Stimulated activated CD8-positive, alpha-beta memory T cell treated with anti-CD3 and anti-CD28 coated beads, Interleukin-15, amount 100 ng/mL, for 24 hours (primary cell): Measurements from ENCODE around the gene SCIN.
"Not testable (repeated sequence)": the region's sequence is repeated elsewhere in the genome, so short reads cannot be mapped to it uniquely, and the experiment has no call there.

Source experiments
- DNase-seq: peaks from one replicate; pipeline ENCODE4 v3.0.0-alpha.2; 2020; ENCODE audit warnings: low read depth

Gene SCIN

DNA sequence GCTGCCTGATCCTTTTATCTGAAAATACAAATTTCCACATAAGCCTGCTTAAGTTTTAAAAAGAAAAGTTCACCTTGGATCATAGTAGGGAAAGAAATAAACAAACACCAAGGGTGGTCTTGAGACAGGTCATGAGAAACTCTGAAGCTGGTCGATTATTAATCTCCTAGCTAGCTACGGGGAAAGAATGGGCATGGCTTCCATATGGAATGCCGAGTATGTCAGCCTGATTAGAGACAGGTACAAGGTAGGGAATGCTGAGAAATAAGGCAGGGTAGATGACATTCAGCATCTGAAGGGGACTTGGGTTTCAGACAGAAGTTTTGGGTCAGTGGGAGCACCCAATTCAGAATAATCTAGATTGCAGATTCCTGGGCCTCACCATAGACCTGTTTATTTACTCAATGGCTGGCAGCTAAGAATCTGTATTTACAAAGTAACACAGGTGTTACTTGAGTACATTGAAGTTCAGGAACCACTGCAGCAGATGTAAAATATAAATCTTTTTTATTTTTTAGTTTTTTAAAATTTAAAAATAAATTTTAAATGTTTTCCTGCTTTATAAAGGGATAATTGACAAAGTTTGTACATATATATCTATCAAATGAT, 49.0 kb downstream of the SCIN start:
- DNase-seq: no peak

DNA sequence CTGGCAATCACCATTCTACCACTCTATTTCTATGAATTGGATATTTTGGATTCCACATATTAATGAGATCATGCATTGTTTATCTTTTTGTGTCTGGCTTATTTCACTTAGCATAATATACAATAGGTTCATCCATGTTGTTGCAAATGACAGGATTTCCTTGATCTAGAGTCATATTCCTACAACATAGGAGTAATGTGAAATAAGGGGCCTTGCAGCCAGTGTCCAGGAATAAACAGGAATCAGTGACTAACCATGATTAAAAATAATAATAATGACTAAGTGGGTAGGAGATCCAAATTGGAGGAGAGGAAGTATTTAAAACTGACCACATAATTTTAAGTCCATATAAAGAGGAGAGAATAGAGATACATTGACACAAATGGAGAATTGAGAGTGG, 49.9 kb downstream of the SCIN start:
- no peak for DNase-seq

DNA sequence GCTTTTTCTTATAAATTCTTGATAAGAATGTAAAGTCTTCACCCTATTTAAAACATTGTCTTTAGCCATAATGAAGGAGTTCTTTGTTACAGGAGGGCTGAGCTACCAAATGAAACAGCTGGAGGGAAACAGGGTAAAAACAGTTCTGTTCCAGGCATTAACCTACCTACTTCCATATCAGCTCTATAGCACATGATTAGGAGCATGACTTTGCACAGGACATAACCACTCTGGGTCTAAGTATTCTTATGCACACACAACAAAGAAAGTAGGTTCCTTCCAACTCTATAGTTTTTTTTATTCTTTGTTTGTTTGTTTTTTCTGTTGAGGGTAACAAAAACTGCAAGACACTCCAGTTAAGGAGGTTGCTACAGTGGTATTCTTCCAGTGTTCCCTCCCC, 52.7 kb downstream of the SCIN start:
- DNase-seq: no peak

DNA sequence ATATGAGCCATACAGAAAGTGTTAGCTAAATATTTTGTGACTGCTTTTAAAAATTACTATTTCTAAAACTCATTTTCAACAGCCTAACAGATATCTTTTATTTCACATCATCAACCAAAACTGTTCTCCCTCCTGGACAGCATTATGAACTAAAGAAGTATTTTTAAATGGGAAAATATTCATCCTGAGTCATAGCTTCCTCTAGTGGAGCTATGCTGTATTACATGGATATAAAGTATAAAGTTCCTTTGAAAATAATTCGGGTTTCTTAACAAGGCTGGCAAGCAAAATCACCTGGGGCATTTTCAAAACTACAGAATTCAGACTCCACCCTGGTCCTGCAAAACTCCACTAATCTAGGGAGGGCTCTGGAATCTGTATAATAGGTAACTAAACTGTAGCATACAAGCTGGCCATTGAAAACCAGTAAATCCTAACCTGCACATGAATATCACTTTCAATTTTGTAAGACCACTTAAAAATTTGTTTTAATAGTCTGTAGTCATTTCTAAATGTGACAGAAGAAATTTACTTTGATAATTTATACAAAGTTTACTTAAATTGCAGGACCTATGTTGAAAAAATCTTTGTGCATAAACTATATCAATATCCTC, 53.5 kb downstream of the SCIN start:
- DNase-seq: no peak

DNA sequence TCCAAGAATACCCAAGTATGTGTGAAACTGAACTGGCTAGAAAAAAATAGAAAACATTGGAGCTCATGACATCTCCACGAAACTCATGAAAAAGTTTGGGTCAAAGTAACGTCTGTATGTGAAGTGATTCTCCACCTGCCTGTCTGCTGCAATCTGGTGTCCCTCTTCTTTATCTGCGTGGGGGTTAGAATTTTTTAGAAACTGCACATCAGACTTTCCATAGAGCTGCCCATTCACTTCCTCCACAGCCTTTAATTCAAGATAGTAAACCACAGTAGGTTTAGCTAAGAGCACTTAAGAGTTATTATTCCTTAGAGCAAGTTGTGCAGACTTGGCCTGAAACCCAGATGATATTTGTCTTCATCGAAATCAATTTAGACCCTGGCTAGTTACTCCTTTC, 55.3 kb downstream of the SCIN start:
- DNase-seq: no peak

DNA sequence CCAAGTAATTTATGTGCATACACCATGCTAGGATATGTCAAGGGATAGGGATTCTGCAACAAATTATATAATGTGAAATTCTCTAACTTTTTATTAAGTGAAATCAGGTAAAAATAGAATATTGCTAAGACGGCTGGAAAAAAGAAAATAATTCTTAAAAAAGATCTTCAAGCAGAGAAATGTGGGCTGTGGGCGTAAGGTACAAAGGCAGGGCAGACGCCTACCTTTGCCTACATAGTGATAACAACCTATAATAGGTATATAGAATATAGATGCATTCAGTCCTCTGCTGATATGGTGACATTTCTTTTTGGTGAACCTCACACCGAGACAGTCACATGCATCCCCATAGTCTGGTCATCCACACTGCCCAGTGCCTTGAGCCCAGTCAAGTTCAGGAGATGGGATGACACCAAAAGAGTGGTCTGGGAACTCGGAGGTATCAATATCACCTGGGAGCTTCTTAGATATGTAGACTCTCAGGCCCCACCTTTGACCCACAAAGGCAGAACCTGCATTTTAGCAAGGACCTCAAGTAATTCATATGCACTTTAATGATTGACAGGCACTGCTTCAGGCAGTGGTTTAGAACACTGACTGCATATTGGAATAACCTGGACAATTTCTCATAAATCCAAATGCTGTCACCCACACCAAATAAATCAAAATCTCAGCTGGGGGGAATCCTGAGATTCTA, 59.4 kb downstream of the SCIN start:
- no peak for DNase-seq

DNA sequence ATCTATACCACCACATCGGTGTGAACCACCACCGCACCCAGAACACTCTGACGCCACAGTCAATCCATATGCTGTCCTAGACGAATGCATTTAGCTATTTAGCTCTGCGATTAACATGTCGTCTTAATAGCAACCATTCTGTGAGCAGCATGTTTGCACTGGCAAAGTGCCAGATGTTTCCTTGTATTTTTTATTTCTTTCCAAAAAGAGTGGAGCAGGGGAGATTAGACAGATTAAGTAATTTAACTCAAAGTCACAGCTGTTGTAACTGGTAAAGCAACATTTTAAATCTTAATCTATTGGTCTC, 59.9 kb downstream of the SCIN start:
- DNase-seq: no peak

DNA sequence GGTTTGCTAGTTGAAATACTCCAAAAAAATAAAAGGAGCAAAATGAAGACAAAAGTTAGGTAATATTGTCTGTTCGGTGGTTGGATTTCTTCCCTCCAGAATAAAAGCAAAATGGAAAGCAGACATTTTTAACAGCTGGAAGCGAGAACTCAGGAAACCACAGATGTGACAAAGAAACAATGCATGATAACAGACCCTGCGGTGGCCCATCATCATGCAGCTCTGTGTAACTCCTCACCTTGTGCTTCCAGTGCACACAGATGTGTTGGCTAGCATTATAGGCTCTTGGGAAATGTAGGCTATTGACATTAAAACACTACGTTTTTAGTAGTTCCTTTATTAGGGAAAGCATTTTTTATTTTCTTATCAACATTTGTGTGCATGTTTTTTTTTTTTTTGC, 63.1 kb downstream of the SCIN start:
- DNase-seq: no peak

DNA sequence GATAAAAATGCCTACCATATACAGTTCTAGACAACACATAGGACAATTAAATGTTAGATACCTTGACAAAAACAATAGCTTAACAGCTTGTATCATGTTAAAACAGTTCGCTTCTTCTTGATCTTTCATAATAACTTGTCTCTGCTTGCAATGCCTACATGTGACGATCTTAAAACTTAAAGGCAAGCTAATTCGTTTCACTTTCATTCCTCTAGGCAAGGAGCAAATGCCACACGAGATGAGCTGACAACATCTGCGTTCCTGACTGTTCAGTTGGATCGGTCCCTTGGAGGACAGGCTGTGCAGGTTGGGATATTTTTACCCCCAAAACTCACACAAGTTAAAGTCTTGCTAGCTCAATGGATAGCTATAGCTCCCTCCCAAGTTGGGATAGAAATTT, 65.3 kb downstream of the SCIN start:
- DNase-seq: no peak

DNA sequence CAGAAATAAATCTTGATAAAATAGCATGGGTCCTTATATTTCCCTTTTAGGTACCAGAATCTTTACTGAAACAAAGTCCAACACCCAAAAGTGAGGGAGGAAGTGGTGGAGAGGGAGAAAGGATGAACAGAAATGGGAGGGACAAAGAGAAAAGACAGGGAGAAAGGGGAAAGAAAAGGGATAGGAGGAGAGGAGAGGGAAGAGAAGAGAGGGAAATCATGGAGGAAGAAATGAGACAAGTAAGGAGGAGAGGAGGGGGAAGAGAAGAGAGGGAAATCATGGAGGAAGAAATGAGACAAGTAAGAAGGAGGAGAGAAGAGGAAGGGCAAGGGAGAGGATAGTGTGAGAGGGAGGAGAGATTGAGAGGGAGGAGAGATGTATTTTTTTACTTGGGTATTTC, 66.8 kb downstream of the SCIN start:
- no peak for DNase-seq

DNA sequence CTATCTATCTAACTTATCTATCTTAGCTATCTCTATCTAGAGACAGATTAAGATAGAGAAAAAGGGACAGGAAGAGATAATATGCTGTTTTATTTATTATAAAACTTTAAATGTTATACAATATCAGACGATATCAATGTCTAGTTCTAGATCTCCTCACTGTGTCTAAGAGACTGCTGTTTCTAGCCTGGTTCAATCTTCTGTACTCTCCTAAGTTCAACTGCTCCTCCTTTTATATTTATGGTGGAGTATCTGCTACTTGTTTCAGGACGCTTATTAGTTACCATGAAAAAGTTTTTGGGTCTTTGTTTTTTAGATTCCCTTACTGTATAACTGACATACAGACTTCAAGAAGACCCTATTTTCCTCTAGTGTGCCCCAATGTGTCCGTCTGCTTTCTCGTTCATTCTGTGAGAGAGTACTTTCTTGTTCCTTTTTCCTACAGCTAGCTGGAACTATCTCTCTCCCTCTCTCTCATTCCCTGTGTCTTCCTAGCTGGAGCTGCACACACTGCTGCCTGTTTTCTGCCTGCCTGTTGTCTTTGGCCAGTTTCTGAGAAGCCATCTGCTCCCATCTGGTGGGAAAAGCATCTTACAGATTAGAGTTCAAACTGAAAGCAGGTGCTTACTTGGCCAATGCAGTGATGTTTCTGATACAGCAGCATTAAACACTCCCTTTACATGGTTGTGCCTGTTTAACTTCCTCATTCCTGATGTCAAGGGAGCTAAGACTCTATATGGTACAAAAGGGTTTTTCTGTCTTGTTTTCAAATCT, 67.5 kb downstream of the SCIN start:
- DNase-seq: no peak

DNA sequence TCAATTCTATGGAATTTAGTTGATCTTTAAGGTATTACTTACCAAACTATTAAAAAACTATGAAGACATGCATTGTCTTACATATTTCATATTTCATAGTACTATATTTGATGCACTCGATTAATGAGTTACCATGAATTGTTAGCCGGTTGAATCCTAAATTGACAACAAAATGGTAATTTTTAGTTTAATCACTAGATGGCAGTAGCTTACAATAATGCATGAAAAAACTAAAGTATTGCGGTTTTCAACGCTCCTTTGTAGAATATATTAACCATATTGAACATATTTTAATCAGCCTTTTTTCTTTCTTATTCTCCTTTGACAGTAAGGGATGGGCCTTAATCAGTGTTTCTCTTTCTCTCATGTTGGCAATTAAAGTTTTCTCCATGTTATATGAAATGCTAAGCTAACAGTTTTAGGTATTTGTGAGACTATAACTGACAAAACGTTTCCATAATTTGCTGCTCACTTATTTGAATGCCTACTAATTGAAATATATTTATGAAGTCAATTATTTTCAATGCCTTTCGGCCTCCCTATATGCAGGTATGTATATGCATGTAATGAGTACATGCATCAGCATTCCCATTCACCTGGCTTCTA, 68.4 kb downstream of the SCIN start:
- DNase-seq: no peak

DNA sequence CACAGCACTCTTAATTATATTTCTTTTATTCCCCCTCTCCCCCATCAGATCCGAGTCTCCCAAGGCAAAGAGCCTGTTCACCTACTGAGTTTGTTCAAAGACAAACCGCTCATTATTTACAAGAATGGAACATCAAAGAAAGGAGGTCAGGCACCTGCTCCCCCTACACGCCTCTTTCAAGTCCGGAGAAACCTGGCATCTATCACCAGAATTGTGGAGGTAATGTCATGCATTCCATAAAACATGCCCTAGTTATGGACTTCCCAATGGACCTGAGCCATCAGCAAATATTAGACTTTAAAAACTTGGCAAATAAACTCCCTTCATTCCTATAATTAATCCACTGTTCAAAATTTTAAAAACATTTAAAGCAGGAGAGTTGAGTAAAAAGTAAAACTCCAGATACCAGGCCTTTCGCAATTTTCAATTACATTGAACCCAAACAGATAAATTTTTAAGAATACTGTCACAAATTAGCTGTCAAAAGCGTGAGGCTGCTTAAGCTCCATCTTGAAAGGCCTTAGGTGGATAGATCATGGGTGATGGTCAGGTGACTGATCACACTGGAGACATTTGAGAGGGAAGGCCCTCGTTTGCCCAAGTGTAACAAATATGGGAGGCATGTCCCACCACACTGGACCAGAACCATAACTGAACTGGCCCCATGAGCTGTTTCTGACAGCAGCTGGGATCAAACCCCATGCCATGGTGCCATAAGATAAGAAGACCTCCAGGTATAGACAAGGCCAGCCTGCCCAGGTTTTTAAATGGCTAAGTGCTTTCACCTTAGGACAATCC, 70.0 kb downstream of the SCIN start:
- DNase-seq: no peak

DNA sequence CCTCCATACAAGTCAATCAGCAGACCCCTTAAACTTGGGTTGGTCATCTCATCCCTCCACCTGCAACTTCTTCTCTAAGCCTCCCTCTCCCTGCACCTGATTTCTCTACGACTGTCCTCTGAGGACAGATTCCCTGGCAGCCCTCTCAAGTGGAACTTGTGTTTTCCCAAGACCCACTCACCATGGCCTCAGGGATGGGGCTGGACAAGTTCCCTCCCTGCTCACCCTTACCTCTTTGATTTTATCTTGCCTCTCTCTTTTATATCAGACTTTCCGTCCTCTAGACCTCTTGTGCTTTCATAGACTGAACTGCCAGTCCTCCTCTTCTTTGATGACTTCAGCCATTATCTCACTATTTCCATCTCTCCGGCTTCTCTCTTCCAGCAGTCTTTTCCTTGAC, 70.7 kb downstream of the SCIN start:
- no peak for DNase-seq

DNA sequence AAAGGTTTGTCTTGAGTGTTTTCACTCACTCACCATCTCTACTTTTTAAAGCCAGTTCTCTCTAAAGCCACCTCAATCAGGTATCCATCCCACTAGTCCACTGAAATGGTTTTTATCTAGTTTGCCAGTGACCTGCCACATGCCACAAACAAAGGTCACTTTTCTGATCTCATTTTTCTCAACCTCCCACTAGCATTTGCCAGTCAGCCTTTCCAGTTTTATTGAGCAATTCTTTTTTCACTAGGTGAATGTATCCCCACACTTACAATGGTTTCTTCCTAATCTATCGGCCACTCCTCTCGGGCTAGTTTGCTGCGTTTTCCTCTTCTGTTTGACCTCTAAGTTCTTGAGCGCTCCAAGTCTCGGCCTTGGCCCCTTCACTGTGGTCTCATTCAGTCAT, 72.0 kb downstream of the SCIN start:
- DNase-seq: no peak

DNA sequence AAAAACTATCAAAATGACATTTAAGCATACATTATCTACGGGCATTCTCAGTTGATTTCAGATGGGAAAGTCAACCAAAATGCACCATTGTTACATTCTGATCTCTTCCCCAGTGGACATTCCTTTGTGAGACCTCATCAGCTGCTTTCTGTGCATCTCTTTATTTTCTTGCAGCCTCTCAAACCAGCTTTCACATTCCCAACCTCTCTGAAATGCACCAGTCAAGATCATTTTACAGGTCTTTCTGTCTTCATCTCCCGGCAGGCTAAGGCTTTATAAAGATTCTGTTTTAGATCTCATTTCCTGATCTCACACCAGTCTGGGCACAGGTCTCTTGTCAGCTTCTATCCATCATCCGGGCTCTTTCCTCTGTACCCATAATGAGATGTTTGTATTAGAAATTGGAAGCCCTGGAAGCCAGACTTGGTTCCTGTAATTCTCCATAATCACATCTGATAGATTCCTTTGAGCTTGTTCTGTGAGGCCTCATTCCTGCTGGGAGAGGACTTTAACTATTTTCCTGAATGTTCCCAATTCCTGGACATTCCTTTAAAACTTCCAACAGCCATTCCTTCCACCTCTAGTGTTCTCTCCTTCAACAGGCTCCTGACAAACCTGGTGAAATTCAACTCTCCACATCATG, 72.6 kb downstream of the SCIN start:
- DNase-seq: no peak

DNA sequence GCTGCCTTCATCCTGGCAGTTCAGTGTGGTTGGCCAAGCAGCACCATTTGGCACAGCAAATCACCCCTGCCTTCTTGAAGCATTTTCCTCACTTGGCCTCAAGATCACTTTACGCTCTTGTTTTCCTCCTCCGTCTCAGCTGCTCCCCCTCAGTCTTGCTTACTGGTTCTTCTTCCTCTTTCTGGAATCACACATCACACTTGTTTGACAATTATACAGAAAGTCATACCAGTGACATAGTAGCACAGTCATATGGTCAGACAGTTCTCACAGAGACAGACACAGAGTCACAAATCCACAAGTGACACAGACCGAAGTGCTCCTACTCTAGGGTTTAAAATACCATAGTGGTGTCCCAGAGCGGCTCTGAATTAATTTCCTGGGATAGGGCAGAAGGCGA, 73.1 kb downstream of the SCIN start:
- no peak for DNase-seq

DNA sequence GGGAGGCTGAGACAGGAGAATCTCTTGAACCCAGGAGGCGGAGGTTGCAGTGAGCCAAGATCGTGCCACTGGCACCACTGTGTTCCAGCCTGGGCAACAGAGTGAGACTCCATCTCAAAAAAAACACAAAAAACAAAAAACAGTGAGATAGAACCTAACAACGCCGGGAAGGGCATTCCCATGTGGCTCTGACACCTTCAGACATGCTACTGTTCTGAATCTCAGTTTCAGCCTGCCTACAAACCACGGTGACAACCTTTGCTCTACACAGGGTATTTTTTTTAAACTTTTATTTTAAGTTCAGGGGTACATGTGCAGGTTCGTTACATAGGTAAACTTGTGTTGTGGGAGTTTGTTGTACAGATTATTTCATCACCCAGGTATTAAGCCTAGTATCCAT, 74.7 kb downstream of the SCIN start:
- not testable (repeated sequence) for DNase-seq

DNA sequence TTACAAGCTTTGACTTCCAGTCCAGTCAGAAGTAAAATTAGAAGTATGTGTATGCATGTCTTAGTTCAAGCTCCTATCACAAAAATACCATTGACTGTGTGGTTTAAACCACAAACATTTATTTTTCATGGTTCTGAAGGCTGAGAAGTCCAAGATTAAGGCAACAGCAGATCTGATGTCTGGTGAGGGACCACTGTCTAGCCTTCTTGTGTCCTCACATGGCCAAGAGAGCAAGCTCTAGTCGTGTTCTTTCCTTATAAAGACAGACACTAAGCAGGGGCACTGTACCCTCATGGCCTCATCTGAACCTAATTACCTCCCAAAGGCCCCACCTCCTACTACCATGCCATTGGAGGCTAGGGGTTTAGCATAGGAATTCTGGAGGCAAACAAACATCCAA, 75.6 kb downstream of the SCIN start:
- DNase-seq: no peak

DNA sequence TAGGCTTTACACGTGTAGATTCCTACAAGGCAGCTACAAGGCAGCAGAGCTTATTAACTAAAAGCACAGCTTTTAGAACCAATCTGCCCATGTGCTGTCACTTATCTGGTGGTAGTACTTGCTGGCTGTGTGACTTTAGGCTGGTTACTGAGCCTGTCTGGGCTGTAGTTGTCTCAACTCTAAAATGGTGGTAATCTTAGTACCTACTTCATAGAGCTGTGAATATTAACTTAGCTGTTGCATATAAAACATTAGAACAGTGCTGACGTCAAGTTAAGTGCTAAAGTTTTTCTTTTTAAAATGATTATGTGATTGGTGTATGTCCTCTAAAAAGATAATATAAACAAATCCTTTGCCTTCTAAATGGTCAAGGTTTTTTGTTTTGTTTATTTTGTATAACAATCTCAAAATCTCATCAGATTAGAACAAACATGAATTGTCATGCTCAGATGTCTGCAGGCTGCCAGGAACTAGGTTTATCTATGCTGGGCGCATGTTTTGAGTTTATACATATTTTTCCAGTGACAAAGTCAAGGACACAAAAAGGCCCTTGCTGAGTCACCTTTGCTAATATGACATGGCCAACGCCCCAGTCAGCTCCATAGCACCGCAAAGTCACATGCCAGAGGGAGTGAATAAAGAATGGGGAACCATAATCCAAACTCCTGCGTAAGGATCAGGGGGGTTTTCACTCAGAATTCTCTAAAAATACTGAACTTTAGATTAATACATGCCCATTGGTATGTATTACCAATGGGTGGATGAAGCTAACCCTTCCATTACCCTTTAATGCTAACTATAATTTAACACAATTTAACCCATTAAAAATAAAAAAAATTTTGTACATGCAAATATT, 77.1 kb downstream of the SCIN start:
- no peak for DNase-seq
